Stomach smooth muscle (tissue), 2 donors: ENCODE measurements around the gene GABRQ.

Experiments
- H3K27ac ChIP-seq: one replicate; pipeline ENCODE4 v1.7.0; 2013; ENCODE audit warnings: mild to moderate bottlenecking, low read length, inconsistent platforms
- H3K27me3 ChIP-seq, 2 donors: one replicate each; pipeline ENCODE4 v1.7.0; 2013; ENCODE audit warnings: low read length in 2 of 2; ENCODE audit not compliant: insufficient read depth in 2 of 2, control insufficient read depth in 1 of 2
- H3K36me3 ChIP-seq, 2 donors: one replicate each; pipeline ENCODE4 v1.7.0; 2013; ENCODE audit warnings: low read length in 2 of 2; ENCODE audit not compliant: control insufficient read depth in 2 of 2, insufficient read depth in 2 of 2
- H3K4me1 ChIP-seq: one replicate; pipeline ENCODE4 v1.7.0; 2013; ENCODE audit warnings: low read length; ENCODE audit not compliant: control insufficient read depth, insufficient read depth
- H3K4me3 ChIP-seq, 2 donors: one replicate each; pipeline ENCODE4 v1.7.0; 2013; ENCODE audit warnings: low read length in 2 of 2
- H3K9ac ChIP-seq, 2 donors: one replicate each; pipeline ENCODE4 v1.7.0; 2013; ENCODE audit warnings: low read length in 2 of 2, mild to moderate bottlenecking in 1 of 2
- H3K9me3 ChIP-seq, 2 donors: one replicate each; pipeline ENCODE4 v1.7.0; 2013; ENCODE audit warnings: low read length in 2 of 2; ENCODE audit not compliant: control insufficient read depth in 2 of 2
- donor health status: healthy.
- donor health status: Pancreatic carcinoma.

The GABRQ gene

GRCh38 chrX:152637649-152638442, at the start of gene GABRQ:
Gene GABRQ, plus strand, starts transcription at chrX:152637895. Its CDS starts 308 bp downstream, at chrX:152638203.
- Histone ChIP-seq H3K9ac (no peak within 1 kb of the TSS), H3K36me3 (no peaks in the 10 kb centered on the region), H3K4me1 (no peaks in the 10 kb centered on the region), H3K9me3 (no peaks in the 10 kb centered on the region), H3K4me3 (no peak within 1 kb of the TSS), H3K27me3 (peaks cover 16 to 33% of the 10 kb centered on the region in 2 donors), H3K27ac (no peak within 1 kb of the TSS)

GRCh38 chrX:152588206-152588605, 49.5 kb upstream of the GABRQ start:
- Histone ChIP-seq H3K4me3 (no peak overlapping the region), H3K4me1 (no peaks in the 10 kb centered on the region), H3K9me3 (no peaks in the 10 kb centered on the region), H3K36me3 (no peaks in the 10 kb centered on the region), H3K27ac (no peak overlapping the region), H3K27me3 (no peaks in the 10 kb centered on the region), H3K9ac (no peak overlapping the region)

GRCh38 chrX:152600853-152601633, 36.7 kb upstream of the GABRQ start:
- Histone ChIP-seq H3K27me3 (peaks cover 0 to 3% of the 10 kb centered on the region in 2 donors), H3K36me3 (no peaks in the 10 kb centered on the region), H3K9ac (no peak overlapping the region), H3K4me1 (no peaks in the 10 kb centered on the region), H3K4me3 (no peak overlapping the region), H3K27ac (no peak overlapping the region), H3K9me3 (peaks cover 0 to 3% of the 10 kb centered on the region in 2 donors)

GRCh38 chrX:152601848-152602616, 35.7 kb upstream of the GABRQ start:
- Histone ChIP-seq H3K36me3 (no peaks in the 10 kb centered on the region), H3K27me3 (peaks cover 0 to 3% of the 10 kb centered on the region in 2 donors), H3K9me3 (peaks cover 0 to 3% of the 10 kb centered on the region in 2 donors), H3K27ac (no peak overlapping the region), H3K4me3 (no peak overlapping the region), H3K4me1 (no peaks in the 10 kb centered on the region), H3K9ac (no peak overlapping the region)

GRCh38 chrX:152614791-152615190, 22.9 kb upstream of the GABRQ start:
- H3K4me1 ChIP-seq, result no peaks in the 10 kb centered on the region
- no peak overlapping the region for H3K4me3 ChIP-seq
- peaks cover 0 to 7% of the 10 kb centered on the region in 2 donors for H3K27me3 ChIP-seq

GRCh38 chrX:152619897-152620296, 17.8 kb upstream of the GABRQ start:
- H3K9me3 ChIP-seq, result no peaks in the 10 kb centered on the region
- peaks cover 0 to 6% of the 10 kb centered on the region in 2 donors for H3K27me3 ChIP-seq
- H3K4me1 ChIP-seq, result no peaks in the 10 kb centered on the region

More at GRCh38 chrX:152614791-152615190, 22.9 kb upstream of the GABRQ start:
- Histone ChIP-seq H3K9me3 (no peaks in the 10 kb centered on the region), H3K27ac (no peak overlapping the region), H3K36me3 (no peaks in the 10 kb centered on the region), H3K9ac (no peak overlapping the region)

GRCh38 chrX:152632445-152633097, 5.1 kb upstream of the GABRQ start:
- Histone ChIP-seq H3K4me3 (no peak overlapping the region), H3K9me3 (no peaks in the 10 kb centered on the region), H3K9ac (no peak overlapping the region), H3K27ac (no peak overlapping the region), H3K4me1 (no peaks in the 10 kb centered on the region), H3K27me3 (peaks cover 5 to 21% of the 10 kb centered on the region in 2 donors), H3K36me3 (no peaks in the 10 kb centered on the region)

More at GRCh38 chrX:152619897-152620296, 17.8 kb upstream of the GABRQ start:
- Histone ChIP-seq H3K4me3 (no peak overlapping the region), H3K36me3 (no peaks in the 10 kb centered on the region), H3K9ac (no peak overlapping the region), H3K27ac (no peak overlapping the region)

GRCh38 chrX:152635941-152636340, 1.8 kb upstream of the GABRQ start:
- H3K27me3 ChIP-seq, result peaks cover 16 to 36% of the 10 kb centered on the region in 2 donors
- H3K9me3 ChIP-seq, result no peaks in the 10 kb centered on the region
- H3K9ac ChIP-seq, result no peak overlapping the region
- no peaks in the 10 kb centered on the region for H3K4me1 ChIP-seq
- H3K4me3 ChIP-seq, result no peak overlapping the region
- H3K27ac ChIP-seq, result no peak overlapping the region
- H3K36me3 ChIP-seq, result no peaks in the 10 kb centered on the region

- Histone ChIP-seq H3K27ac (no peak overlapping the region), H3K4me3 (no peak overlapping the region), H3K36me3 (no peaks in the 10 kb centered on the region), H3K9ac (no peak overlapping the region), H3K27me3 (peaks cover 16 to 30% of the 10 kb centered on the region in 2 donors), H3K9me3 (no peaks in the 10 kb centered on the region), H3K4me1 (no peaks in the 10 kb centered on the region)
Measured at GRCh38 chrX:152638443-152638904, 779 bp downstream of the GABRQ start.

GRCh38 chrX:152639426-152639825, 1.7 kb downstream of the GABRQ start:
- Histone ChIP-seq H3K27ac (no peak overlapping the region), H3K9ac (no peak overlapping the region), H3K9me3 (no peaks in the 10 kb centered on the region), H3K4me3 (no peak overlapping the region), H3K27me3 (peaks cover 16 to 30% of the 10 kb centered on the region in 2 donors), H3K36me3 (no peaks in the 10 kb centered on the region), H3K4me1 (no peaks in the 10 kb centered on the region)
